Activated CD4-positive, alpha-beta T cell treated with anti-CD3 and anti-CD28 coated beads, Interleukin-2, amount 10 ng/mL, durations not matched to agents 24 days and 14 days (primary cell): ENCODE data around the gene LURAP1L. TPM values are rescaled to one million over a fixed set of nuclear protein-coding genes. Genes with fewer than 3 reads are reported as not detected.

Experiments
- total RNA-seq: library from RNA; stranded (reverse); gene quantifications from 2 replicates; pipeline ENCODE4 v1.2.3, GENCODE V29; 2022

The LURAP1L gene
- total RNA-seq, 1 donor from 2014 or later, result not detected

Other genes with a start within 250 kb of the LURAP1L start
- not detected in 2 replicates for gene TYRP1, start 81.6 kb upstream of the LURAP1L start, total RNA-seq